Measurements from ENCODE around the gene PCSK6.

The PCSK6 gene

DNA sequence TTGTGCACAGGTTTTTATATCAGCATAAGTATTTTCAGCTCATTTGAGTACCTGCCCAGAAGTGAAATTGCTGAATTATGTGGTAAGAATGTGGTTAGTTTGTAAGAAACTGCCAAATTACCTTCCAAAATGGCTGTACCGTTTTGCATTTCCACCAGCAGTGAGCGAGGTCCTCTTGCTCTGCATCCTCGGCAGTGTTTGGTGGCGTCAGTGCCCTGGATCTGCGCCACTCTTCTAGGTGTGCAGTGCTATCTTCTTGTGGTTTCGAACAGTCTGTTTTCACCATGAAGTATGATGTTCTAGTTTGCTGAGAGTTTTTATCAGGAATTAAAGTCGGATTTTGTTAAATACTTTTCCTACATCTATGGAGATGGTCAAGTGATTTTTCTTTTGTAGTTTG is 24.8 kb upstream of the PCSK6 start:
- no peak for ATAC-seq
- TF ChIP-seq ZNF70 (CRISPR knock-in tag; IDR thresholded peaks at IDR 0.05) = no peak
- TF ChIP-seq, protein P1, sequence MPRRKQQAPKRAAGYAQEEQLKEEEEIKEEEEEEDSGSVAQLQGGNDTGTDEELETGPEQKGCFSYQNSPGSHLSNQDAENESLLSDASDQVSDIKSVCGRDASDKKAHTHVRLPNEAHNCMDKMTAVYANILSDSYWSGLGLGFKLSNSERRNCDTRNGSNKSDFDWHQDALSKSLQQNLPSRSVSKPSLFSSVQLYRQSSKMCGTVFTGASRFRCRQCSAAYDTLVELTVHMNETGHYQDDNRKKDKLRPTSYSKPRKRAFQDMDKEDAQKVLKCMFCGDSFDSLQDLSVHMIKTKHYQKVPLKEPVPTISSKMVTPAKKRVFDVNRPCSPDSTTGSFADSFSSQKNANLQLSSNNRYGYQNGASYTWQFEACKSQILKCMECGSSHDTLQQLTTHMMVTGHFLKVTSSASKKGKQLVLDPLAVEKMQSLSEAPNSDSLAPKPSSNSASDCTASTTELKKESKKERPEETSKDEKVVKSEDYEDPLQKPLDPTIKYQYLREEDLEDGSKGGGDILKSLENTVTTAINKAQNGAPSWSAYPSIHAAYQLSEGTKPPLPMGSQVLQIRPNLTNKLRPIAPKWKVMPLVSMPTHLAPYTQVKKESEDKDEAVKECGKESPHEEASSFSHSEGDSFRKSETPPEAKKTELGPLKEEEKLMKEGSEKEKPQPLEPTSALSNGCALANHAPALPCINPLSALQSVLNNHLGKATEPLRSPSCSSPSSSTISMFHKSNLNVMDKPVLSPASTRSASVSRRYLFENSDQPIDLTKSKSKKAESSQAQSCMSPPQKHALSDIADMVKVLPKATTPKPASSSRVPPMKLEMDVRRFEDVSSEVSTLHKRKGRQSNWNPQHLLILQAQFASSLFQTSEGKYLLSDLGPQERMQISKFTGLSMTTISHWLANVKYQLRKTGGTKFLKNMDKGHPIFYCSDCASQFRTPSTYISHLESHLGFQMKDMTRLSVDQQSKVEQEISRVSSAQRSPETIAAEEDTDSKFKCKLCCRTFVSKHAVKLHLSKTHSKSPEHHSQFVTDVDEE (CRISPR knock-in tag; IDR thresholded peaks at IDR 0.05) = no peak
- no peak for TF ChIP-seq ZFP30 (CRISPR knock-in tag; IDR thresholded peaks at IDR 0.05)
- no peak for TF ChIP-seq SNAI2 (CRISPR knock-in tag; IDR thresholded peaks at IDR 0.05)
- no peak for TF ChIP-seq RARB (CRISPR knock-in tag; IDR thresholded peaks at IDR 0.05)
- TF ChIP-seq, protein P2, sequence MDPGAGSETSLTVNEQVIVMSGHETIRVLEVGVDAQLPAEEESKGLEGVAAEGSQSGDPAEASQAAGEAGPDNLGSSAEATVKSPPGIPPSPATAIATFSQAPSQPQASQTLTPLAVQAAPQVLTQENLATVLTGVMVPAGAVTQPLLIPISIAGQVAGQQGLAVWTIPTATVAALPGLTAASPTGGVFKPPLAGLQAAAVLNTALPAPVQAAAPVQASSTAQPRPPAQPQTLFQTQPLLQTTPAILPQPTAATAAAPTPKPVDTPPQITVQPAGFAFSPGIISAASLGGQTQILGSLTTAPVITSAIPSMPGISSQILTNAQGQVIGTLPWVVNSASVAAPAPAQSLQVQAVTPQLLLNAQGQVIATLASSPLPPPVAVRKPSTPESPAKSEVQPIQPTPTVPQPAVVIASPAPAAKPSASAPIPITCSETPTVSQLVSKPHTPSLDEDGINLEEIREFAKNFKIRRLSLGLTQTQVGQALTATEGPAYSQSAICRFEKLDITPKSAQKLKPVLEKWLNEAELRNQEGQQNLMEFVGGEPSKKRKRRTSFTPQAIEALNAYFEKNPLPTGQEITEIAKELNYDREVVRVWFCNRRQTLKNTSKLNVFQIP (CRISPR knock-in tag; IDR thresholded peaks at IDR 0.05; ENCODE audit: borderline replicate concordance, low read depth) = no peak

DNA sequence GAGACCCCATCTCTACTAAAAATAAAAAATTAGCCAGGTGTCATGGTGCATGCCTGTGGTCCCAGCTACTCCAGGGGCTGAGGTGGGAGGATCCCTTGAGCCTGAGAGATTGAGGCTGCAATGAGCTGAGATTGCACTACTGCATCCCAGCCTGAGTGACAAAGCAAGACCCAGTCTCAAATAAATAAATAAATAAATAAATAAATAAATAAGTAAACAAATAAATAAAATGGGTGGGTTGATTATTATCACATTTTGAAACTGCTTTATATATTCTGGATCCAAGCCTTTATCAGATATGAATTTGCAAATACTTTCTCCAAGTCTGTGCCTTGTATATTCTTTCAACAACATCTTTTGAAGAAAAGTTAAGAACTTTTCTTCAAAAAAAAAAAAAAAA is 22.2 kb upstream of the PCSK6 start:
- TF ChIP-seq ZNF70 (CRISPR knock-in tag; IDR thresholded peaks at IDR 0.05) = no peak
- ATAC-seq = no peak

DNA sequence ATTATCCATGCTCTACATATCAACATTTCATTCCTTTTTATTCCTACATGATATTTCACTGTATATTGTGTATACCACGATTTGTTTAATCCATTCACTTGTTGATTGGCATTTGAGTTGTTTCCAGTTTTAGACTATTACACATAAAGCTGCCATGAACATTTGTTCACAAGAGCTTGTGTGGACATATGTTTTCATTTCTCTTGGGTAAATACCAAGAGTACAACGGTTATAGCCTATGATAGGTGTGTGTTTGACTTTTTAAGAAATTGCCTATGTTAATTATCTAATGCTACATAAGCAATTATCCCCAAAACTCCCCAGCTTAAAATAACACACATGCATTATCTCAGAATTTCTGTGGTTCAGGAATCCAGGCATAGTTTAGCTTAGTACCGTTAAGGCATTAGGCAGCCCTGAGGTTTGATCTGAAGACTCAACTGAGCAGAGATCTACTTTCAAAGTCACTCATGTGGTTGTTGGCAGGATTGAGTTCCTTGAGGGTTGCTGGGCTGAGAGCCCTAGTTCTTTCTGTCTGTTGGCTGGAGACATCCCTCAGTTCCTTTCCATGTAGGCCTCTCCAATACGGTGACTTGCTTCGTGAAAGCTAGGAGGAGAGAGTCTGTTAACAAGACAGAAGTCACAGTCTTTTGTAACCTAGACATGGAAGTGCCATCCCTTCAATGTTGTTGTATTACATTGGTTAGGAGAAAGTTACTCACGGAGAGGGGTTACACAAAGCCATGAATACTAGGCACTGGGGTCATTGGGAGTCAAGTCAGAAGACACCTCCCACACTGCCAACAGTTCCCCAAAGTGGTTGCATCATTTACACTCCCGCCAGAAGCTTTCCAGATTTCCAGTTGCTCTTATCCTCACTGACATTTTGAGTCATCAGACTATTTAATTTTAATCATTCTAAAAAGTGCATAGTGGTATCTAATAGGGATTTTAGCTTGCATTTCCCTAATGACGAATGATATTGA is 21.0 kb upstream of the PCSK6 start:
- TF ChIP-seq ZFP3 (CRISPR knock-in tag; IDR thresholded peaks at IDR 0.05) = no peak
- no peak for TF ChIP-seq ARNTL (CRISPR knock-in tag; IDR thresholded peaks at IDR 0.05; ENCODE audit: borderline replicate concordance, low read depth)
- TF ChIP-seq GLIS3 (CRISPR knock-in tag; IDR thresholded peaks at IDR 0.05) = no peak
- TF ChIP-seq ZFP30 (CRISPR knock-in tag; IDR thresholded peaks at IDR 0.05) = no peak
- TF ChIP-seq ZNF70 (CRISPR knock-in tag; IDR thresholded peaks at IDR 0.05) = no peak
- no peak for TF ChIP-seq ESRRG (CRISPR knock-in tag; IDR thresholded peaks at IDR 0.05)
- TF ChIP-seq SNAI2 (CRISPR knock-in tag; IDR thresholded peaks at IDR 0.05) = no peak
- TF ChIP-seq, protein P3, sequence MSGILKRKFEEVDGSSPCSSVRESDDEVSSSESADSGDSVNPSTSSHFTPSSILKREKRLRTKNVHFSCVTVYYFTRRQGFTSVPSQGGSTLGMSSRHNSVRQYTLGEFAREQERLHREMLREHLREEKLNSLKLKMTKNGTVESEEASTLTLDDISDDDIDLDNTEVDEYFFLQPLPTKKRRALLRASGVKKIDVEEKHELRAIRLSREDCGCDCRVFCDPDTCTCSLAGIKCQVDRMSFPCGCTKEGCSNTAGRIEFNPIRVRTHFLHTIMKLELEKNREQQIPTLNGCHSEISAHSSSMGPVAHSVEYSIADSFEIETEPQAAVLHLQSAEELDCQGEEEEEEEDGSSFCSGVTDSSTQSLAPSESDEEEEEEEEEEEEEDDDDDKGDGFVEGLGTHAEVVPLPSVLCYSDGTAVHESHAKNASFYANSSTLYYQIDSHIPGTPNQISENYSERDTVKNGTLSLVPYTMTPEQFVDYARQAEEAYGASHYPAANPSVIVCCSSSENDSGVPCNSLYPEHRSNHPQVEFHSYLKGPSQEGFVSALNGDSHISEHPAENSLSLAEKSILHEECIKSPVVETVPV (CRISPR knock-in tag; IDR thresholded peaks at IDR 0.05) = no peak
- TF ChIP-seq OSR1 (CRISPR knock-in tag; IDR thresholded peaks at IDR 0.05) = no peak
- TF ChIP-seq, protein P4, sequence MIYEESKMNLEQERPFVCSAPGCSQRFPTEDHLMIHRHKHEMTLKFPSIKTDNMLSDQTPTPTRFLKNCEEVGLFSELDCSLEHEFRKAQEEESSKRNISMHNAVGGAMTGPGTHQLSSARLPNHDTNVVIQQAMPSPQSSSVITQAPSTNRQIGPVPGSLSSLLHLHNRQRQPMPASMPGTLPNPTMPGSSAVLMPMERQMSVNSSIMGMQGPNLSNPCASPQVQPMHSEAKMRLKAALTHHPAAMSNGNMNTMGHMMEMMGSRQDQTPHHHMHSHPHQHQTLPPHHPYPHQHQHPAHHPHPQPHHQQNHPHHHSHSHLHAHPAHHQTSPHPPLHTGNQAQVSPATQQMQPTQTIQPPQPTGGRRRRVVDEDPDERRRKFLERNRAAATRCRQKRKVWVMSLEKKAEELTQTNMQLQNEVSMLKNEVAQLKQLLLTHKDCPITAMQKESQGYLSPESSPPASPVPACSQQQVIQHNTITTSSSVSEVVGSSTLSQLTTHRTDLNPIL (CRISPR knock-in tag; IDR thresholded peaks at IDR 0.05; ENCODE audit: low read depth) = no peak
- TF ChIP-seq, protein P2 (CRISPR knock-in tag; IDR thresholded peaks at IDR 0.05; ENCODE audit: borderline replicate concordance, low read depth) = no peak
- TF ChIP-seq TCF4 (CRISPR knock-in tag; IDR thresholded peaks at IDR 0.05; ENCODE audit: borderline replicate concordance) = no peak
- no peak for TF ChIP-seq ZC3H10 (CRISPR knock-in tag; IDR thresholded peaks at IDR 0.05)
- no peak for TF ChIP-seq ZNF8 (CRISPR knock-in tag; IDR thresholded peaks at IDR 0.05)
- no peak for TF ChIP-seq CSDC2 (CRISPR knock-in tag; IDR thresholded peaks at IDR 0.05)
- ATAC-seq = no peak

DNA sequence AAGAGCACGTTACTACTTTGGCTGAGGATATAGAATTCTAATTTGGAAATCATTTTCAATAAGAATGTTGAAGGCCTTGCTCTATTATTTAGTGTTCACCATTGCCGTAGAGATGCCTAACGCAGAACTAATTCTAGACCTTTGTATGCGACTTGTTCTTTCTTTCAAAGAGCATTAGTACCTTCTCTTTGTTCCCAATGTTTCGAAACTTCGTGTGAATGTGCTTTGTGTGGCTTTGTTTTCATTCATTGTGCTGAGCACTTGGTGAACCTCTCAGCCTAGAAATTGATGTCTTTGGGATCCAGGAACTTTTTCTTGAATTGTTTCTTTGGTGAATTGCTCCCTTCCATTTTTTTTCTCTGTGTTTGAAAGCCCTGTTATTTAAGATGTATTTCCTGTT is 19.8 kb upstream of the PCSK6 start:
- ATAC-seq = no peak
- TF ChIP-seq CSDC2 (CRISPR knock-in tag; IDR thresholded peaks at IDR 0.05) = no peak
- TF ChIP-seq ZNF8 (CRISPR knock-in tag; IDR thresholded peaks at IDR 0.05) = no peak
- TF ChIP-seq TCF4 (CRISPR knock-in tag; IDR thresholded peaks at IDR 0.05; ENCODE audit: borderline replicate concordance) = no peak
- no peak for TF ChIP-seq ESRRG (CRISPR knock-in tag; IDR thresholded peaks at IDR 0.05)
- TF ChIP-seq ARNTL (CRISPR knock-in tag; IDR thresholded peaks at IDR 0.05; ENCODE audit: borderline replicate concordance, low read depth) = no peak
- no peak for TF ChIP-seq ZFP30 (CRISPR knock-in tag; IDR thresholded peaks at IDR 0.05)
- TF ChIP-seq RARB (CRISPR knock-in tag; IDR thresholded peaks at IDR 0.05) = no peak
- TF ChIP-seq, protein P1 (CRISPR knock-in tag; IDR thresholded peaks at IDR 0.05) = no peak
- TF ChIP-seq ZC3H10 (CRISPR knock-in tag; IDR thresholded peaks at IDR 0.05) = no peak
- TF ChIP-seq, protein P5, sequence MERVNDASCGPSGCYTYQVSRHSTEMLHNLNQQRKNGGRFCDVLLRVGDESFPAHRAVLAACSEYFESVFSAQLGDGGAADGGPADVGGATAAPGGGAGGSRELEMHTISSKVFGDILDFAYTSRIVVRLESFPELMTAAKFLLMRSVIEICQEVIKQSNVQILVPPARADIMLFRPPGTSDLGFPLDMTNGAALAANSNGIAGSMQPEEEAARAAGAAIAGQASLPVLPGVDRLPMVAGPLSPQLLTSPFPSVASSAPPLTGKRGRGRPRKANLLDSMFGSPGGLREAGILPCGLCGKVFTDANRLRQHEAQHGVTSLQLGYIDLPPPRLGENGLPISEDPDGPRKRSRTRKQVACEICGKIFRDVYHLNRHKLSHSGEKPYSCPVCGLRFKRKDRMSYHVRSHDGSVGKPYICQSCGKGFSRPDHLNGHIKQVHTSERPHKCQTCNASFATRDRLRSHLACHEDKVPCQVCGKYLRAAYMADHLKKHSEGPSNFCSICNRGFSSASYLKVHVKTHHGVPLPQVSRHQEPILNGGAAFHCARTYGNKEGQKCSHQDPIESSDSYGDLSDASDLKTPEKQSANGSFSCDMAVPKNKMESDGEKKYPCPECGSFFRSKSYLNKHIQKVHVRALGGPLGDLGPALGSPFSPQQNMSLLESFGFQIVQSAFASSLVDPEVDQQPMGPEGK (CRISPR knock-in tag; IDR thresholded peaks at IDR 0.05; ENCODE audit: borderline replicate concordance) = no peak
- TF ChIP-seq ZNF70 (CRISPR knock-in tag; IDR thresholded peaks at IDR 0.05) = no peak
- TF ChIP-seq BACH2 (CRISPR knock-in tag; IDR thresholded peaks at IDR 0.05; ENCODE audit: borderline replicate concordance) = no peak

Measured in SK-N-SH treated with all-trans-retinoic acid at 6 μM for 48 hours (cell line).